SK-N-SH (cell line): ENCODE results near the gene RFX3. TPM values are rescaled to one million over a fixed set of nuclear protein-coding genes. Genes with fewer than 3 reads are reported as not detected.

ENCODE experiments used
- CTCF ChIA-PET: fragments of 300-600, 350-600 bp; formaldehyde crosslinking; extraction: SDS; loops from one replicate; lab custom pipeline; 2021; lab: Yijun Ruan, JAX
- POLR2A ChIA-PET: fragments of 350-600 bp; sonication (Branson Sonifier 250); formaldehyde crosslinking; extraction: SDS; loops from one replicate; lab custom pipeline; 2020; ENCODE audit warnings: antibody characterized with exemption, inconsistent platforms; lab: Yijun Ruan, JAX
- DNase-seq: peaks from one replicate; pipeline ENCODE4 v3.0.0; 2012
- H2AFZ ChIP-seq: fragments of 200-600 bp; sonication (generic); 2 replicates; pipeline ENCODE4 v1.8.1; 2016; ENCODE audit warnings: antibody characterized with exemption, mild to moderate bottlenecking, low read depth
- H3F3A ChIP-seq: fragments of 200-600 bp; sonication (generic); replicated peaks from 2 replicates; pipeline ENCODE3; 2016; ENCODE audit warnings: antibody characterized with exemption, mild to moderate bottlenecking; ENCODE audit not compliant: insufficient read depth
- H3K27ac ChIP-seq, 2 experiments: fragments of 200-500 bp in 1 of 2; fragments of 200-600 bp in 1 of 2; sonication (Bioruptor generic) in 1 of 2; sonication (generic), shearing (Covaris generic) in 1 of 2; 2 replicates each; pipeline versions ENCODE4 v1.5.1 to v1.6.1; 2014 to 2016; ENCODE audit warnings: low read depth in 2 of 2, inconsistent platforms in 1 of 2, low read length in 1 of 2, mild to moderate bottlenecking in 1 of 2, mixed read lengths in 1 of 2
- H3K27me3 ChIP-seq: fragments of 200-600 bp; sonication (generic), shearing (Covaris generic); 2 replicates; pipeline ENCODE4 v1.6.1; 2016; ENCODE audit warnings: mixed run types; ENCODE audit not compliant: insufficient read depth
- H3K36me3 ChIP-seq, 2 experiments: fragments of 200-500 bp in 1 of 2; fragments of 200-600 bp in 1 of 2; sonication (Bioruptor generic) in 1 of 2; sonication (generic) in 1 of 2; replicated peaks in 1 of 2; 2 replicates each; pipeline versions ENCODE3 to v1.5.1; 2014 to 2016; ENCODE audit warnings: low read length in 1 of 2, mild to moderate bottlenecking in 1 of 2; ENCODE audit not compliant: insufficient read depth in 2 of 2, control insufficient read depth in 1 of 2
- H3K4me1 ChIP-seq, 2 experiments: fragments of 200-500 bp in 1 of 2; fragments of 200-600 bp in 1 of 2; sonication (Bioruptor generic) in 1 of 2; sonication (generic), shearing (Covaris generic) in 1 of 2; 2 replicates each; pipeline versions ENCODE4 v1.5.1 to v1.6.1; 2014 to 2016; ENCODE audit warnings: low read depth in 1 of 2, low read length in 1 of 2, mixed run types in 1 of 2; ENCODE audit not compliant: insufficient read depth in 2 of 2, control insufficient read depth in 1 of 2
- H3K4me2 ChIP-seq: fragments of 200-600 bp; sonication (generic), shearing (Covaris generic); 2 replicates; pipeline ENCODE4 v1.6.1; 2017; ENCODE audit warnings: mixed run types
- H3K4me3 ChIP-seq, 2 experiments: fragments of 200-500 bp in 1 of 2; fragments of 200-600 bp in 1 of 2; sonication (Bioruptor generic) in 1 of 2; sonication (generic), shearing (Covaris generic) in 1 of 2; 2 replicates each; pipeline versions ENCODE4 v1.5.1 to v1.8.1; 2014 to 2016; ENCODE audit warnings: low read depth in 2 of 2, inconsistent platforms in 1 of 2, low read length in 1 of 2, mild to moderate bottlenecking in 1 of 2, mixed read lengths in 1 of 2, moderate library complexity in 1 of 2
- H3K79me2 ChIP-seq: fragments of 200-600 bp; sonication (generic); 2 replicates; pipeline ENCODE4 v1.8.1; 2017; ENCODE audit warnings: mild to moderate bottlenecking; ENCODE audit not compliant: insufficient read depth
- H3K9ac ChIP-seq: fragments of 200-600 bp; sonication (generic); 2 replicates; pipeline ENCODE4 v1.6.1; 2017; ENCODE audit warnings: mixed run types
- H3K9me2 ChIP-seq: fragments of 200-600 bp; sonication (generic); 2 replicates; pipeline ENCODE4 v1.6.1; 2017; ENCODE audit warnings: mixed run types
- H3K9me3 ChIP-seq: fragments of 200-600 bp; sonication (generic); 2 replicates; pipeline ENCODE4 v1.6.1; 2017; ENCODE audit warnings: mixed run types, mild to moderate bottlenecking, moderate library complexity
- H4K20me1 ChIP-seq: fragments of 200-600 bp; sonication (generic); 2 replicates; pipeline ENCODE4 v1.6.1; 2017; ENCODE audit warnings: mild to moderate bottlenecking, mixed run types; ENCODE audit not compliant: insufficient read depth
- CHD2 ChIP-seq: fragments of 150-350 bp; IDR thresholded peaks from 2 replicates; pipeline ENCODE4 v1.6.1; 2018; ENCODE audit warnings: low read length; ENCODE audit not compliant: partially characterized antibody
- ELF1 ChIP-seq: IDR thresholded peaks from 2 replicates; pipeline ENCODE4 v1.4.0; 2012
- EZH2phosphoT487 ChIP-seq: fragments of 200-600 bp; sonication (generic); IDR thresholded peaks from 2 replicates; pipeline ENCODE4 v1.6.1; 2017; ENCODE audit warnings: low read depth, mixed run types, mild to moderate bottlenecking, antibody characterized with exemption, moderate library complexity, borderline replicate concordance
- FOSL2 ChIP-seq: IDR thresholded peaks from 2 replicates; pipeline ENCODE4 v1.4.0; 2012; ENCODE audit warnings: low read depth, mild to moderate bottlenecking, moderate library complexity, borderline replicate concordance
- GATA2 ChIP-seq: sonication (generic); formaldehyde crosslinking; IDR thresholded peaks from 2 replicates; pipeline ENCODE4 v1.5.0; 2020; ENCODE audit warnings: mild to moderate bottlenecking, missing genetic modification reagents
- IRF3 ChIP-seq: fragments of 150-350 bp; IDR thresholded peaks from 2 replicates; pipeline ENCODE4 v1.6.1; 2016; ENCODE audit warnings: mild to moderate bottlenecking, low read depth, low read length
- MEF2A ChIP-seq: IDR thresholded peaks from 2 replicates; pipeline ENCODE4 v1.4.0; 2012; ENCODE audit warnings: low read depth, borderline replicate concordance
- MXI1 ChIP-seq: IDR thresholded peaks from 2 replicates; pipeline ENCODE4 v1.6.1; 2012; ENCODE audit warnings: mild to moderate bottlenecking, low read depth, low read length, improper control_type of control experiment
- PBX3 ChIP-seq: IDR thresholded peaks from 2 replicates; pipeline ENCODE4; 2012
- POLR2AphosphoS5 ChIP-seq: IDR thresholded peaks from 2 replicates; pipeline ENCODE4 v1.6.1; 2012; ENCODE audit warnings: low read depth, low read length
- RAD21 ChIP-seq: IDR thresholded peaks from 2 replicates; pipeline ENCODE4 v1.6.1; 2012; ENCODE audit warnings: mild to moderate bottlenecking, low read length
- TAF1 ChIP-seq: IDR thresholded peaks from 2 replicates; pipeline ENCODE4 v1.6.1; 2012; ENCODE audit warnings: low read depth, mild to moderate bottlenecking, low read length, moderate library complexity, borderline replicate concordance
- TEAD4 ChIP-seq: IDR thresholded peaks from 2 replicates; pipeline ENCODE4 v1.4.0; 2012; ENCODE audit warnings: mild to moderate bottlenecking, borderline replicate concordance; ENCODE audit not compliant: insufficient read depth
- USF1 ChIP-seq: IDR thresholded peaks from 2 replicates; pipeline ENCODE4 v1.4.0; 2012; ENCODE audit warnings: low read depth, borderline replicate concordance
- USF2 ChIP-seq: fragments of 150-350 bp; IDR thresholded peaks from 2 replicates; pipeline ENCODE4 v1.6.1; 2017; ENCODE audit warnings: antibody characterized with exemption, low read length, low read depth, borderline replicate concordance
- YY1 ChIP-seq: IDR thresholded peaks from 2 replicates; pipeline ENCODE4 v1.4.0; 2012; ENCODE audit warnings: low read depth, mild to moderate bottlenecking
- ZBTB33 ChIP-seq: IDR thresholded peaks from 2 replicates; pipeline ENCODE4 v1.4.0; 2012; ENCODE audit warnings: low read depth, borderline replicate concordance
- WGBS: methylation state at CpG from one replicate; pipeline ENCODE4 v1.1.6; 2017; ENCODE audit warnings: low lambda C conversion rate; 5-methylcytosine and 5-hydroxymethylcytosine counted together
- polyA plus RNA-seq, 3 experiments: library from polyadenylated mRNA; depleted of rRNA; stranded (reverse); fragments of >200 nt; gene quantifications; 2 replicates each; pipeline ENCODE4 v1.2.3, GENCODE V29; 2012

Gene RFX3
- polyA plus RNA-seq, 1 of the 3 experiments (the other 2 are of a cell fraction), result 1.7 TPM

- Histone ChIP-seq H2AFZ (no peak overlapping the region), H3K27me3 (no peaks in the 10 kb centered on the region), H3K27ac (no peak overlapping the region), H3K4me2 (no peak overlapping the region), H3K36me3 (peaks cover 3 to 14% of the 10 kb centered on the region in 2 experiments), H3F3A (peaks cover 3% of the 10 kb centered on the region), H3K4me3 (no peak overlapping the region), H3K9ac (no peak overlapping the region), H4K20me1 (no peaks in the 10 kb centered on the region), H3K79me2 (no peaks in the 10 kb centered on the region), H3K4me1 (peaks cover 0 to 10% of the 10 kb centered on the region in 2 experiments; a peak in 2 of 4 replicates), H3K9me3 (peaks cover 8% of the 10 kb centered on the region; the same call in 1 of the 2 replicates), H3K9me2 (no peaks in the 10 kb centered on the region)
- CTCF ChIA-PET, result interaction anchor here (0.7 to 0.9 kb wide), 2 partner anchors 8 to 144 kb away, joined by 3 to 4 read pairs; no protein-coding TSS in a partner anchor
- WGBS, result 96% methylated on average over 14 of the region's 14 CpGs
- POLR2A ChIA-PET, result no interaction called here
- no peak for TF ChIP-seq MEF2A
- TF ChIP-seq PBX3, result 0 out of 2 replicates have a peak, but pooled peaks have one; percentile 9
- no peak for DNase-seq
Observed at GRCh38 chr9:3475300-3476020, 50.3 kb downstream of the RFX3 start.

GRCh38 chr9:3474821-3475220 lies 51.0 kb downstream of the RFX3 start:
- Histone ChIP-seq H3K27ac (no peak overlapping the region), H3K4me1 (peaks cover 0 to 10% of the 10 kb centered on the region in 2 experiments; a peak in 2 of 4 replicates), H3K36me3 (peaks cover 3 to 14% of the 10 kb centered on the region in 2 experiments), H3K9ac (no peak overlapping the region), H3K79me2 (no peaks in the 10 kb centered on the region), H3K9me2 (no peaks in the 10 kb centered on the region), H2AFZ (no peak overlapping the region), H3K27me3 (no peaks in the 10 kb centered on the region), H3F3A (peaks cover 3% of the 10 kb centered on the region), H3K4me2 (no peak overlapping the region), H3K4me3 (no peak overlapping the region), H3K9me3 (peaks cover 8% of the 10 kb centered on the region; the same call in 1 of the 2 replicates), H4K20me1 (no peaks in the 10 kb centered on the region)
- no peak for DNase-seq
- 88% methylated on average over 2 of the region's 2 CpGs for WGBS
- ChIA-PET POLR2A (no interaction called here), CTCF (no interaction called here)
- no peak for TF ChIP-seq POLR2AphosphoS5
- TF ChIP-seq MEF2A, result no peak
- no peak for TF ChIP-seq GATA2 (CRISPR knock-in tag)
- TF ChIP-seq CHD2, result no peak
- no peak for TF ChIP-seq TEAD4
- no peak for TF ChIP-seq ELF1
- no peak for TF ChIP-seq USF1
- TF ChIP-seq IRF3, result no peak
- no peak for TF ChIP-seq FOSL2
- no peak for TF ChIP-seq PBX3
- no peak for TF ChIP-seq EZH2phosphoT487
- TF ChIP-seq TAF1, result no peak
- no peak for TF ChIP-seq RAD21
- no peak for TF ChIP-seq ZBTB33
- TF ChIP-seq YY1, result no peak
- no peak for TF ChIP-seq MXI1
- TF ChIP-seq USF2, result no peak
